ENCODE data around the gene TSC22D4.
"Not testable (repeated sequence)": the region's sequence is repeated elsewhere in the genome, so short reads cannot be mapped to it uniquely, and the experiment has no call there.

Gene TSC22D4

GRCh38 chr7:100506356-100506923 lies 27.4 kb upstream of the TSC22D4 start:
- Mint-ChIP-seq H3K4me1 (ENCODE audit: low read depth) (no peaks in the 10 kb centered on the region), H3K27ac (no peak overlapping the region), H3K27me3 (ENCODE audit: low read depth) (no peaks in the 10 kb centered on the region), H3K9me3 (no peaks in the 10 kb centered on the region), H3K4me3 (no peak overlapping the region), H3K36me3 (ENCODE audit: low read depth) (no peaks in the 10 kb centered on the region)
- DNase-seq (ENCODE audit: low spot score): no peak

GRCh38 chr7:100504887-100505611 lies 26.0 kb upstream of the TSC22D4 start:
- no peaks in the 10 kb centered on the region for H3K27me3 Mint-ChIP-seq (ENCODE audit: low read depth)

DNA sequence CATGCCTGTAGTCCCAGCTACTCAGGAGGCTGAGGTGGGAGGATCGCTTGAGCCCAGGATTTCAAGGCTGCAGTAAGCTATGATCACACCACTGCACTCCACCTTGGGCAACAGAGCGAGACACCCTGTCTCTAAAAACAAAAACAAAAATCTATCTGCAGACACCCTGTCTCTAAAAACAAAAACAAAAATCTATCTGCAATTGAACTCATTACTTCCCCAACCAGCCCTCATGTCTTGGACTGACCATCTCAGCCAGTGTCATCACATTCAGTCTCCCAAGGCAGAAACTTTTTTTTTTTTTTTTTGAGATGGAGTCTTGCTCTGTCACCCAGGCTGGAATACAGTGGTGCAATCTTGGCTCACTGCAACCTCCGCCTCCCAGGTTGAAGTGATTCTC lies 25.0 kb upstream of the TSC22D4 start:
- H3K4me3 Mint-ChIP-seq; H3K27me3 Mint-ChIP-seq (ENCODE audit: low read depth); H3K4me1 Mint-ChIP-seq (ENCODE audit: low read depth); H3K27ac Mint-ChIP-seq; H3K9me3 Mint-ChIP-seq; DNase-seq (ENCODE audit: low spot score); H3K36me3 Mint-ChIP-seq (ENCODE audit: low read depth): not testable (repeated sequence)

More at GRCh38 chr7:100504887-100505611, 26.0 kb upstream of the TSC22D4 start:
- H3K27ac Mint-ChIP-seq: no peak overlapping the region
- no peaks in the 10 kb centered on the region for H3K36me3 Mint-ChIP-seq (ENCODE audit: low read depth)
- no peaks in the 10 kb centered on the region for H3K4me1 Mint-ChIP-seq (ENCODE audit: low read depth)
- H3K9me3 Mint-ChIP-seq: no peaks in the 10 kb centered on the region
- H3K4me3 Mint-ChIP-seq: no peak overlapping the region
- no peak for DNase-seq (ENCODE audit: low spot score)

DNA sequence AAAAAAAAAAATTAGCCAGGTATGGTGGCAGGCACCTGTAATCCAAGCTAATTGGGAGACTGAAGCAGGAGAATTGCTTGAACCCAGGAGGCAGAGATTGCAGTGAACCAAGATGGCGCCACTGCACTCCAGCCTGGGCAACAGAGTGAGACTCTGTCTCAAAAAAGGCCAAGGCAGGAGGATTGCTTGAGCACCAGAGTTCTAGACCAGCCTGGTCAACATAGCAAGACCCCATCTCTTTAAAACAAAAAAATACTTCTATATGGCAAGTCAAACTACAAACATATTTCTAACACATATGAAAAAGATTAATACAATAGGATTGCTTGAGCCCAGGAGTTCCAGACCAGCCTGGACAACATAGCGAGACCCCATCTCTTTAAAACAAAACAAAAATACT lies 21.7 kb upstream of the TSC22D4 start:
- not testable (repeated sequence) for H3K4me3 Mint-ChIP-seq; H3K4me1 Mint-ChIP-seq (ENCODE audit: low read depth); H3K36me3 Mint-ChIP-seq (ENCODE audit: low read depth); H3K9me3 Mint-ChIP-seq; H3K27me3 Mint-ChIP-seq (ENCODE audit: low read depth); H3K27ac Mint-ChIP-seq; DNase-seq (ENCODE audit: low spot score)

DNA sequence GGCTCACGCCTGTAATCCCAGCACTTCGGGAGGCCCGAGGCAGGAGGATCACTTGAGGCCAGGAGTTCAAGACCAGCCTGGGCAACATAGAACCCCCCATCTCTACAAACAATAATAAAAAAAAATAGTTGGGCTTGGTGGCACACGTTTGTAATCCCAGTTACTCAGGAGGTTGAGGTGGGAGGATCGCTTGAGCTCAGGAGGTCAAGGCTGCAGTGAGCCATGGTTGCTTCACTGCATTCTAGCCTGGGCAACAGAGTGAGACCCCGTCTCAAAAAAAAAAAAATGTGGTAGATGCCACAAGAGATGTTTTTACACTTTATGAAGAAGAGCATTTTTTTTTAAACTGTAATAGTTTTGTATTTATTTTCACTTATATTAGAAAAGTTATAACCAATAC lies 17.5 kb upstream of the TSC22D4 start:
- no peak for DNase-seq (ENCODE audit: low spot score)
- Mint-ChIP-seq H3K4me3 (no peak overlapping the region), H3K27ac (no peak overlapping the region), H3K36me3 (ENCODE audit: low read depth) (no peaks in the 10 kb centered on the region), H3K27me3 (ENCODE audit: low read depth) (peaks cover 32% of the 10 kb centered on the region), H3K4me1 (ENCODE audit: low read depth) (peaks cover 9% of the 10 kb centered on the region), H3K9me3 (no peaks in the 10 kb centered on the region)

GRCh38 chr7:100493476-100494264 lies 14.7 kb upstream of the TSC22D4 start:
- peaks cover 35% of the 10 kb centered on the region for H3K27me3 Mint-ChIP-seq (ENCODE audit: low read depth)
- no peaks in the 10 kb centered on the region for H3K9me3 Mint-ChIP-seq
- peak; percentile 44 for DNase-seq (ENCODE audit: low spot score)
- peaks cover 9% of the 10 kb centered on the region for H3K4me1 Mint-ChIP-seq (ENCODE audit: low read depth)
- H3K27ac Mint-ChIP-seq: no peak overlapping the region
- H3K36me3 Mint-ChIP-seq (ENCODE audit: low read depth): no peaks in the 10 kb centered on the region
- H3K4me3 Mint-ChIP-seq: peak overlapping the region; percentile 61

DNA sequence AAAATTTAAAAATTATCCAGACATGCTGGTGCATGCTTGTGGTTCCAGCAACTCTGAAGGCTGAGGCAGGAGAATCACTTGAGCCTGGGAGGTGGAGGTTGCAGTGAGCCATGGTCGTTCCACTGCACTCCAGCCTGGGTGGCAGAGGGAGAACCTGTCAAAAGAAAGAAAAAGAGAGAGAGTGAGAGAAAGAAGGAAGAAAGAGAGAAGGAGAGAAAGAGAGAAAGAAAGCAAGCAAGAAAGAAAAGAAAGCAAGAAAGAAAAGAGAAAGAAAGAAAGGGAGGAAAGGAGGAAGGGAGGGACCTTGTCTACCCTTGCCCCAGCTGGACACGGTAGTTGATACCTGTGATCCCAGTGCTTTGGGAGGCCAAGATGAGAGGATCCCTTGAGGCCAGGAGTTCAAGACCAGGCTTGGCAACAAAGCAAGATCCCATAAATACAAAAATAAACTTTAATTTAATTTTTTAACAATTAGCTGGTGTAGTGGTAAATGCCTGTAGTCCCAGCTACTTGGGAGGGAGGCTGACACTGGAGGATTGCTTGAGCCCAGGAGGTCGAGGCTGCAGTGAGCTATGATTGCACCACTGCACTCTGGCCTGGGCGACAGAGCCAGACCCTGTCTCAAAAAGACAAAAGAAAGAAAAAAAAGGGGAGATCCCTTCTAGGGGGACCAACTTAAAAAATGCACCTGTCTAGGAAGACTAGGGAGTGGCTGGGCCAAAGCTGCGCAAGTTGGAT lies 13.9 kb upstream of the TSC22D4 start:
- DNase-seq (ENCODE audit: low spot score): no peak
- H3K36me3 Mint-ChIP-seq (ENCODE audit: low read depth): no peaks in the 10 kb centered on the region
- H3K4me3 Mint-ChIP-seq: peak overlapping the region; percentile 61
- H3K27me3 Mint-ChIP-seq (ENCODE audit: low read depth): peaks cover 35% of the 10 kb centered on the region
- no peaks in the 10 kb centered on the region for H3K9me3 Mint-ChIP-seq
- H3K27ac Mint-ChIP-seq: peak overlapping the region; percentile 41
- H3K4me1 Mint-ChIP-seq (ENCODE audit: low read depth): peaks cover 9% of the 10 kb centered on the region

- no peak overlapping the region for H3K27ac Mint-ChIP-seq
- H3K9me3 Mint-ChIP-seq: no peaks in the 10 kb centered on the region
- no peak for DNase-seq (ENCODE audit: low spot score)
- H3K27me3 Mint-ChIP-seq (ENCODE audit: low read depth): peaks cover 33% of the 10 kb centered on the region
- H3K4me3 Mint-ChIP-seq: no peak overlapping the region
- no peaks in the 10 kb centered on the region for H3K36me3 Mint-ChIP-seq (ENCODE audit: low read depth)
- peaks cover 9% of the 10 kb centered on the region for H3K4me1 Mint-ChIP-seq (ENCODE audit: low read depth)
Measured at GRCh38 chr7:100491192-100491578, 12.2 kb upstream of the TSC22D4 start.

DNA sequence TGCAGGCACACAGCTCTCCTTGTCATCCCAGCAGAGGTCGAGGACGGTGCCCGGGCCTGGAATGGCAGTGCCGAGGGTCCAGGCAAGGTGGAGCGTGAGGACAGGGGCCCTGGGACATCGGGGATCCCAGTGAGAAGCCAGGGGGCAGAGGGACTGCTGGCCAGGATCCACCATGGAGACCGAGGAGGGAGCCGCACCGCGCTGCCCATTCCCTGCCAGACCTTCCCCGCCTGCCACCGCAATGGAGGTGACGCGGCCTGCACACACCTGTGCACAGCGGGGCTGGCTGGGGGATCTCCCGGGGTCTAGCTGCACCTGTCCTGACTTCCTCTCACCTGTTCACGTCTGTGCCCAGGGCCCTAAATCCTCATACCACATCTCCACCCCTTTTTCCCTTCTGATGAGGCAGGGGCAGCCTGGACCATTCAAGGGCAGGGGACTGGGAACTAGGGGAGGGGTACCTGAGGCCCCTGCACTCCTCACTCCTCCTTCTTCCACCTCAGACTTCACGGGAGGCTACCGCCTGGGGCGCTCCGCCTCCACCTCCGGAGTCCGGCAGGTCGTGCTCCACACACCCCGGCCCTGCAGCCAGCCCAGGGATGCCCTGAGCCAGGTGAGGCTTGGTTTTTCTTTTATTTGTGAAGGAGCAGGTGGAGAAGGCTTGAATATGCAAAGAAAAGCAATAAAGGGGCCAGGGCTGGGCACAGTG lies 11.6 kb upstream of the TSC22D4 start:
- Mint-ChIP-seq H3K27me3 (ENCODE audit: low read depth) (peaks cover 30% of the 10 kb centered on the region), H3K4me3 (no peak overlapping the region), H3K4me1 (ENCODE audit: low read depth) (peaks cover 9% of the 10 kb centered on the region), H3K9me3 (no peaks in the 10 kb centered on the region), H3K27ac (no peak overlapping the region), H3K36me3 (ENCODE audit: low read depth) (no peaks in the 10 kb centered on the region)
- DNase-seq (ENCODE audit: low spot score): no peak

DNA sequence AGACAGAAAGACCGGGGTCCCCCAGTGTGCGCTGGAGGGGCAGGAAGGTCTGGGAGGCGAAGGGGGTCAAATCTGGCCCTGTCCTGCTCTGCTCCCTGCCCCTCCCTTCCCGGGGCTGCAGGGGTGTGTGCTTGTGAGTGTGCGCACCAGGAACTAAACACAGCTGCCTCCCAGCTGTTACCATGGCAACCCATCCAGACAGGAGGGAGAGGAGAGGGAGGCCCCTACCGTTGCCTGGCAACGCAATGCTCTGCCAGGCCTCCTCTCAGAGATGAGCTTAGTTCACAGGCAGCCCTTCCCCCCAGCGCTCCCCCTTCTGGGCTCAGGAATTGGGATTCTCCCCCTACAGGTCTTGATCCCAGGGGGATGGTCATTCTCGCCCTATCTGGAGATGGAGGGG lies 10.8 kb upstream of the TSC22D4 start:
- DNase-seq (ENCODE audit: low spot score): no peak
- H3K4me3 Mint-ChIP-seq: no peak overlapping the region
- H3K9me3 Mint-ChIP-seq: no peaks in the 10 kb centered on the region
- no peaks in the 10 kb centered on the region for H3K36me3 Mint-ChIP-seq (ENCODE audit: low read depth)
- peaks cover 9% of the 10 kb centered on the region for H3K4me1 Mint-ChIP-seq (ENCODE audit: low read depth)
- peaks cover 23% of the 10 kb centered on the region for H3K27me3 Mint-ChIP-seq (ENCODE audit: low read depth)
- no peak overlapping the region for H3K27ac Mint-ChIP-seq

- Mint-ChIP-seq H3K9me3 (no peaks in the 10 kb centered on the region), H3K36me3 (ENCODE audit: low read depth) (no peaks in the 10 kb centered on the region), H3K27me3 (ENCODE audit: low read depth) (peaks cover 18% of the 10 kb centered on the region), H3K4me3 (no peak overlapping the region), H3K4me1 (ENCODE audit: low read depth) (peaks cover 6% of the 10 kb centered on the region), H3K27ac (no peak overlapping the region)
- DNase-seq (ENCODE audit: low spot score): no peak
Measured at GRCh38 chr7:100489121-100489520, 10.1 kb upstream of the TSC22D4 start.

- no peak overlapping the region for H3K4me3 Mint-ChIP-seq
- H3K9me3 Mint-ChIP-seq: no peaks in the 10 kb centered on the region
- peaks cover 16% of the 10 kb centered on the region for H3K27me3 Mint-ChIP-seq (ENCODE audit: low read depth)
- DNase-seq (ENCODE audit: low spot score): no peak
- H3K27ac Mint-ChIP-seq: no peak overlapping the region
- H3K36me3 Mint-ChIP-seq (ENCODE audit: low read depth): no peaks in the 10 kb centered on the region
- H3K4me1 Mint-ChIP-seq (ENCODE audit: low read depth): peaks cover 3% of the 10 kb centered on the region
Measured at GRCh38 chr7:100488333-100489095, 9.5 kb upstream of the TSC22D4 start.
